NK-92 (cell line): ENCODE measurements around the gene PITRM1.

ENCODE experiments used
- DNase-seq: peaks from one replicate; lab custom pipeline; 2025; ENCODE audit not compliant: unreplicated experiment; lab: John Stamatoyannopoulos, UW

Gene PITRM1

GRCh38 chr10:3141351-3142005, 31.1 kb downstream of the PITRM1 start:
- no peak for DNase-seq

DNA sequence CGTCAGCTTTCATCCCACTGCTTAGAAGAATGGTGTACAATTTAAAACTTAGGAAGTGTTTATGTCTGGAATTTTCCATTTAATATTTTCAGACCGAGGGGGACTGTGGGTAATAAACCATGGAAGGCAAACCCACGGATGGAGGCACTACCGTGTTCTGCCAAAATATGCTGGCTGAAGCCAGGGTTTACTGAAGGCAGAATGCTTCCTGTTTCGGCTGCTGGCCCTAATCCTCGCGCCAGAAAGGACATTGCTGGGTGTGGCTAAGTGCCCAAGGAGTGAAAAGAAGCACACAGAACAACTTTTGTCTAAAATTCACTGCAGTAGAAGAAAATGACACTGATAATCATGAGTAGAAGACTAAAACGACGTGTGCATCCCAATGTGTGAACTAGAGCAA, 32.3 kb downstream of the PITRM1 start:
- no peak for DNase-seq

DNA sequence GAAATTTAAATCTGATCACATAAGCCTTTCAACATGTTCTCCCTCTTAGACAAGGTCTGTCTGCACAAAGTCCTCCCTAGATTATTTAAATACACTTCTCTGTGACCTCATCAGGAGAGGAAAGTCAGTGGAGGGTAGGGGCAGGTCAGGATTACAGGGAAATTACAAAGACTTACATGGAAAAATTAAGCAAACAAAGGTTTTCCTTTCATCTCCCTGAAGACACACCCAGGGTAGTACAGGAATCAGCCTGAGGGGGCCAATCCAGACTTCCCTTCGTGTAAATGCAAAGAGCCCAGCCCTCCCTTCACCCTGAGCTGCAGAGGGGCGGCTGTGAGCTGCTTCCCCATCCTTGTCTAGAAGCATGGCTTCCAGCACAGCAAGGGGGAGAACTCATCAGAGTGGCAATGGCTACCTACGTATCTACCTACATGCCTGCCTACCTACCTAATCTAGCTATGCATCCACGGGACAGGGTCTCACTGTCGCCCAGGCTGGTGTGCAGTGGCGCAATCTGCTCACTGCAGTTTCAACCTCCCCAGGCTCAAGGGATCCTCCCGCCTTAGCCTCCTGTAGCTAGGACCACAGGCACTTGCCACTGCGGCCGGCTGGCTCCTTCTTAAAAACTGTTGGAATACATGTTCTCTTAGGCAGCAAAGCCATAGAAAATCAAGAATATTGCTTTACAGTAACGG, 33.2 kb downstream of the PITRM1 start:
- DNase-seq, result no peak

- no peak for DNase-seq
Observed at GRCh38 chr10:3137958-3138726, 34.4 kb downstream of the PITRM1 start.

DNA sequence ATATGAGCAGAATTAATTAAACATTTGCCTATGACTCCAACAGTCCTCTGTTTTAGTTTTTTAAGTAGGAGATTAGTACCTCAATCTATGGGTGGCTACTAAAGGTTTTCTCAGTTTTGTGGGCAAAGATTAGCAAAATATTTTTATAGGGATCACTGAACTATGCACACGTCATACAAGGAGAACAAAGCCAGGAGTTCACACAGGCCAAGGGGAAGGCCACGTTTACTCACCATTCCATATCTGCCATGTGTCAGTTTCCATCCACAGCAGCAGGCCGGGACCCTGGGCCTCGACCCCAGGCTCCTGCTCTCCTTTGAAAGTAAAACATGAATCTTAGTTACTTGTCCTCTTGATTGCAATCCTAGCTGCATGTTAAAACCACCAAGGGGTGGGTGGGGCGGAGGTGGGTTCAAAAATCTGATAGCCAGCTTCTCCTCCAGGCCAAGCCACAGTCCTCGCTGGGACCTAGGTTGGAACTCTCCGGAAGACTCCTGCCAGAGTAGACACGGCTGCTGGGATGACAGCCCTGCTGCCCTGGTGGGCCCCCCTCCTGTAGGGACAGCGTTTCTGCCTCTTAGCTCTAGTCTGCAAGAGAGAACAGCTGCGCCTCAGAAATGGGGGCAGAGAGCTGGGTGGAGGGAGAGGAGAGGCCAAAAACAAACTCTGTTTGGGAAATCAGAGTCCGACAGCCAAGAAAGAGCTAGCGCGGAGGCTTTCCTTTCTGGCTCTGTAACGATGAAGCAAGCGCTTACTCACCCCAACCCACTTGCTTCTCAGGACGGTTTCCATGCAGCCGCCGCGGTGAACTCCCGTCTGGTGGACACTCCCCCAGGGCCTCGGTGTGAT, 35.6 kb downstream of the PITRM1 start:
- DNase-seq, result no peak

GRCh38 chr10:3136336-3136735, 36.2 kb downstream of the PITRM1 start:
- DNase-seq, result no peak

- DNase-seq, result no peak
Observed at GRCh38 chr10:3135006-3135405, 37.6 kb downstream of the PITRM1 start.

- no peak for DNase-seq
Observed at GRCh38 chr10:3133948-3134347, 38.6 kb downstream of the PITRM1 start.

DNA sequence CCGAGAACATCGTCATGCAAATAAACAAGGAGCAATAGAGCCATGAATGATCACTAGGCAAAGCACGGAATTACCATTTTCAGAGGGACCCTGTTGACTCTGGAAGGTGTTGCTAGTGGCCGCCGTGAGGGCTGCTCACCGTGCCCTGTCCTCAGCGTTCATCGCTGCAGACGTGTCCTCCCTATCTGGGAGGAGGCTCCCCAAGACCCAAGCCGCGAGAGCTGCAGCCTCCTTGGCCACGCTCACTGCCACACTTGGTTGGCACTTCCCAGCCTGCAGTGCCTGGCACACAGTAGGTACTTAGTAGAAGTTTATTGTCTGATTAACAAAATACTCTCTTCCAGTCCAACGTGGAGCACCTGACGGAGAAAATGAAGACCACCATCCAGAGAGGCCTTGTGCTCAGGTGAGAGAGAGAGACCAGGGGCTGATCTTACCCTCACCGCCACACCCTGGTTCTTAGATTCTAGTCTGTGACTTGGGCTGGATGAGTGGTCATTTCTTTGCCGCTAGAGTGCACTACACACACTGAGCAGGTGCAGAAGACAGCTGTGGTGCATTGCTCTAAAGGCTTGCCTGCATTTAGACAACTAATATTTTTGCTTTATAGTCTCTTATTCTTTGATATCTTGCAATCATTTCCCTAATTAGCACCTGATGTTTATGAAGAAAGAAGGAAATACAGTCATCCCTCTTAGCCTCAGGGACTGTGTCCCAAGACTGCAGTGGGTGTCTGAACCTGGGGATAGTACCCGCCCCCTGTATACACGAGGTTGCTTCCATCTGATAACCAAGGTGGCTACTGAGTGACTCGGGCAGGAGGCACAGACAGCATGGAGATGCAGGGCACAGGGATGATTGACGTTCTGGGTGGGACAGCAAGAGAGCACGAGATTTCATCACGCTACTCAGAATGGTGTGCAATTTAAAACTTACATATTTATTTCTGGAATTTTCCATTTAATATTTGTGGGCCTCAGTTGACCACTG, 40.3 kb downstream of the PITRM1 start:
- no peak for DNase-seq

GRCh38 chr10:3131098-3131497, 41.5 kb downstream of the PITRM1 start:
- no peak for DNase-seq

GRCh38 chr10:3129581-3130340, 42.8 kb downstream of the PITRM1 start:
- DNase-seq, result no peak

DNA sequence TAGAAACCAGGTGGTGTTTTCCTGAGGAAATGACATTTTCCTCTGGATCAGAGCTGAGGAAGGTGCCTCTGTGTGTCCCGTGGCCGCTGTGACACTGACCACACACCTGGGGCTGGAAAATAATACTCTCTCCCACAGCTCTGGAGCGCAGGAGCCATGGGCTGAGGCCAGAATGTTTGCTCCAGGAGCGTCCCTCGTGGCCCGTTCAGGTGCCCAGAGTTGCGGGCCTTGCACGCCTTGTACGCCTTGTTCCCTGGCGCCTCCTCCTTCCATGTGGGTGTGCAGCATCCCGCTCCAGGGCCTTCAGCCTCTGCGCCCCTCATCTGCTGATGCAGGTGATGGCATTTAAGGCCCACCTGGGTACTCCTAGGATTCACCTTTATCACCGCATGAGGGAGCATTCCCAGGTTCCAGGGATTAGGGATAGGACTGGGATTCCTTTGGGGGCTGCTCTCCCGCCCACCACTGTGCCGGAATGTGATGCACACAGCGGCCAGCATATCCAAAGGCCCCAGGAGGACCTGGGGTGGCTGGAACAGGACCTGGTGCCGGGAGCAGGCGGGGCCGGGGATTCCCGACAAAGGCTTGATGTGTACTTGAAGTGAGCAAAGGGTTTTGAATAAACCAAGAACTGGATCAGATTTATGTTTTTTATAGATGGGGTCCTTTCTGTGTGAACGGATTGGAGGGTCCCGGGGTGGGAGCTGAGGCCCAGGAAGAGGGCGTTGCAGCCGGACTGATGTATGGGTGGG, 44.0 kb downstream of the PITRM1 start:
- no peak for DNase-seq

DNA sequence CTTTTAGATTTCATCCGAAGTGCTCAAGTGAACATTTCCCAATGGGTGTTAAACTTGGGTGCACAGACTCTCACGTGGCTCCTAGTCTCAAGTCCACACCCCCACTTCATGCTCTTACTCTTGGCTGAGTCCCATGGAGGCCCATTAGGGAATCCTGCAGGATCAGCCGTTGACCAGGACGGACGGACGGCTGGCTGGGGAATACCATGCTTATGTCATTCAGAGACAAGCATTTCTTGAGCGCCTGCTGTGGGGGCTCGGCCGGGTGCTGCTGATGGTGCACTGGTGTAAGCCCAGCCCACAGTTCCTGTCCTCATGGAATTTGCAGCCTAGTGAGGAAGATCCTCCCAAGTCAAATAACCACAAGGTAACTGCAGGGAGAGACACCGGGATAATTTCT, 44.7 kb downstream of the PITRM1 start:
- DNase-seq, result no peak

DNA sequence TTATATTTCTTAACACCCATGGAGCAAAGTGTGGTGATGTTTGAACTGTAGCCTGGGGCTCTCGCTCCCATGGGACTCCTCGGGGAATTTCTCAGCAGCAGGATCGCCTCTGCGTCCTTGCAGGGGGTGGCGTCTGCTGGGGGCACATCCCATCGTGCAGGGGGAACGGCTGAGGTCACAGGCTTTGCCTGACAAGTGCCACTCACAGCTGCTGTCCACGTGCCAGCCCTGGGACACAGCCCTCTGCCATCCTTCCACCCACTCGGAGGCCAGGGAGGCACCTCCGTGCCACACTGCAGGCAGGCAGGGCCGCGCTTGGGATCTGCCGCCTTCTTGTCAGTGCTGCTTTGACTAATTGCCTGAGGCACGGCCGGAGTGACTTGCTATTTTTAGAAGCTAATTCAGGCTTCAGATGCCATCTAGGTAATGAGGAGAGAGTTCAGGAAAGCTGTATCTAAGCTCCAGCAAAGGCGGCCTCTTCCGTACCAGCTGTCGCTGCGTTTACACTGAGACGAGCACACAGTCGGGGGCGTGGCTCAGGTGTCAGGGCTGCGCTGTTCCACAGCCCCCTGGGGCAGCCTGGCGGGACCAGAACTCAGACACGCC, 45.7 kb downstream of the PITRM1 start:
- no peak for DNase-seq

- no peak for DNase-seq
Observed at GRCh38 chr10:3126249-3126648, 46.3 kb downstream of the PITRM1 start.

- no peak for DNase-seq
Observed at GRCh38 chr10:3125527-3126170, 46.9 kb downstream of the PITRM1 start.

- no peak for DNase-seq
Observed at GRCh38 chr10:3124412-3125175, 48.0 kb downstream of the PITRM1 start.
